Osteoblast (primary cell): ENCODE data around the gene AACS. TPM values are rescaled to one million over a fixed set of nuclear protein-coding genes. Genes with fewer than 3 reads are reported as not detected.
"Not testable (repeated sequence)": the region's sequence is repeated elsewhere in the genome, so short reads cannot be mapped to it uniquely, and the experiment has no call there.

Experiments
- DNase-seq: peaks from one replicate; pipeline ENCODE4 v3.0.0; 2011; ENCODE audit warnings: low spot score, mixed read lengths; ENCODE audit not compliant: insufficient read length; ENCODE audit errors: missing footprints
- H2AFZ ChIP-seq: 2 replicates; pipeline ENCODE4 v1.6.0; 2011; ENCODE audit warnings: mild to moderate bottlenecking, low read length
- H3K27ac ChIP-seq: 2 replicates; pipeline ENCODE4 v1.5.1; 2011; ENCODE audit warnings: mild to moderate bottlenecking, low read depth, low read length, moderate library complexity
- H3K27me3 ChIP-seq: 2 replicates; pipeline ENCODE4 v1.6.0; 2012; ENCODE audit warnings: mild to moderate bottlenecking, control low read depth, inconsistent platforms, low read length, moderate library complexity; ENCODE audit not compliant: insufficient read depth
- H3K36me3 ChIP-seq: 2 replicates; pipeline ENCODE4 v1.5.1; 2011; ENCODE audit warnings: mild to moderate bottlenecking, low read length, control low read depth, moderate library complexity; ENCODE audit not compliant: insufficient read depth
- H3K4me1 ChIP-seq: 2 replicates; pipeline ENCODE4 v1.5.1; 2011; ENCODE audit warnings: mild to moderate bottlenecking, low read length, control low read depth, moderate library complexity; ENCODE audit not compliant: insufficient read depth
- H3K4me2 ChIP-seq: 2 replicates; pipeline ENCODE4 v1.6.0; 2011; ENCODE audit warnings: mild to moderate bottlenecking, low read length; ENCODE audit not compliant: insufficient read depth
- H3K4me3 ChIP-seq: fragments of 200-600 bp; sonication (generic); 3 replicates; pipeline ENCODE4 v1.5.1; 2012; ENCODE audit warnings: mild to moderate bottlenecking, low read length, inconsistent platforms; ENCODE audit not compliant: insufficient read depth
- H3K79me2 ChIP-seq: 2 replicates; pipeline ENCODE4 v1.6.0; 2012; ENCODE audit warnings: mild to moderate bottlenecking, low read length, control low read depth, inconsistent platforms; ENCODE audit not compliant: insufficient read depth
- H3K9me3 ChIP-seq: 2 replicates; pipeline ENCODE4 v1.5.1; 2011; ENCODE audit warnings: low read depth, low read length, control low read depth
- H4K20me1 ChIP-seq: 2 replicates; pipeline ENCODE4 v1.6.0; 2012; ENCODE audit warnings: mild to moderate bottlenecking, low read length, control low read depth; ENCODE audit not compliant: insufficient read depth
- CTCF ChIP-seq: IDR thresholded peaks from 2 replicates; pipeline ENCODE4 v1.5.1; 2011; ENCODE audit warnings: mild to moderate bottlenecking, low read depth, low read length, moderate library complexity; ENCODE audit errors: extremely low read depth
- total RNA-seq: library from RNA; depleted of rRNA; stranded (reverse); fragments of >200 nt; gene quantifications from 2 replicates; pipeline ENCODE4 v1.2.3, GENCODE V29; 2012

Gene AACS
- total RNA-seq, 1 donor = 26.4 TPM

GRCh38 chr12:125056306-125056705 is 8.9 kb upstream of the AACS start:
- no peaks in the 10 kb centered on the region for H3K9me3 ChIP-seq
- H3K27ac ChIP-seq = no peak overlapping the region
- no peaks in the 10 kb centered on the region for H3K36me3 ChIP-seq
- H3K27me3 ChIP-seq = no peaks in the 10 kb centered on the region
- H4K20me1 ChIP-seq = no peaks in the 10 kb centered on the region
- TF ChIP-seq CTCF = no peak
- H3K4me1 ChIP-seq = no peaks in the 10 kb centered on the region
- DNase-seq = no peak
- H3K4me2 ChIP-seq = no peak overlapping the region
- no peaks in the 10 kb centered on the region for H3K79me2 ChIP-seq
- peak overlapping the region; percentile 47 for H2AFZ ChIP-seq
- no peak overlapping the region for H3K4me3 ChIP-seq

- Histone ChIP-seq H3K4me3 (no peak overlapping the region), H3K36me3 (no peaks in the 10 kb centered on the region), H3K9me3 (no peaks in the 10 kb centered on the region), H3K27me3 (no peaks in the 10 kb centered on the region), H4K20me1 (no peaks in the 10 kb centered on the region), H3K27ac (no peak overlapping the region), H3K4me2 (no peak overlapping the region), H3K79me2 (no peaks in the 10 kb centered on the region), H3K4me1 (no peaks in the 10 kb centered on the region), H2AFZ (no peak overlapping the region)
- no peak for TF ChIP-seq CTCF
- peak; percentile 23 for DNase-seq
Measured at GRCh38 chr12:125057708-125058107, 7.5 kb upstream of the AACS start.

- no peak for TF ChIP-seq CTCF
- no peak overlapping the region for H3K4me3 ChIP-seq
- DNase-seq = no peak
- no peaks in the 10 kb centered on the region for H4K20me1 ChIP-seq
- H3K79me2 ChIP-seq = peaks cover 7% of the 10 kb centered on the region
- no peaks in the 10 kb centered on the region for H3K36me3 ChIP-seq
- H3K4me1 ChIP-seq = peaks cover 11% of the 10 kb centered on the region
- no peak overlapping the region for H3K27ac ChIP-seq
- H3K4me2 ChIP-seq = no peak overlapping the region
- H3K27me3 ChIP-seq = no peaks in the 10 kb centered on the region
- H3K9me3 ChIP-seq = no peaks in the 10 kb centered on the region
- H2AFZ ChIP-seq = no peak overlapping the region
Measured at GRCh38 chr12:125061229-125061628, 4.0 kb upstream of the AACS start.

GRCh38 chr12:125063522-125063921 is 1.7 kb upstream of the AACS start:
- Histone ChIP-seq H3K79me2 (peaks cover 13% of the 10 kb centered on the region), H3K4me1 (peaks cover 19% of the 10 kb centered on the region)
- not testable (repeated sequence) for H4K20me1 ChIP-seq, DNase-seq, H3K4me3 ChIP-seq, H2AFZ ChIP-seq, H3K27me3 ChIP-seq, H3K36me3 ChIP-seq, H3K27ac ChIP-seq, H3K4me2 ChIP-seq, H3K9me3 ChIP-seq
